ENCODE results near the gene RFX4. TPM values are rescaled to one million over a fixed set of nuclear protein-coding genes. Genes with fewer than 3 reads are reported as not detected.
A peak's percentile ranks its signal among the peaks of the same experiment; 100 is the strongest.
"Not testable (repeated sequence)": the region's sequence is repeated elsewhere in the genome, so short reads cannot be mapped to it uniquely, and the experiment has no call there.

RFX4 gene
- polyA plus RNA-seq, 4 donors, result 0.12 TPM; not detected in 3

DNA sequence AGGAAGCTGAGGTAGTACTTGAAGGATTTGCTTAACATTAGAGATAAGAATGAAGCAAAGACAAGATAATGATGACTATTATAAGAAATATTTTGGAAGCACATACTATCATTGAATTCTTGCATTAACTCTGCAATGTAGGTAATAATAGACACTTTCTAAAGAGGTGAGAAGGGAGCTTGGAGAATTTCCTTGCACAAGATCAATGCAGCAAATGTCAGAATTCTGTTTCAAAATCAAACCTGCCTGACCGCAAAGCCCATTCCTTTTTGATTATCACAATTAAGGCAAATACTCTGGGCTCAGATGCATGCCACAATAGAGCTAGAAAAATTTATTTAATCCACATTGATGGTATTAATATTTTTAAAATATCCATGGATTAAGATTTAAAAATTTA, 141.3 kb downstream of the RFX4 start:
- DNase-seq (ENCODE audit: low read depth in 4 of 4, low spot score in 3 of 4), result no peak

DNA sequence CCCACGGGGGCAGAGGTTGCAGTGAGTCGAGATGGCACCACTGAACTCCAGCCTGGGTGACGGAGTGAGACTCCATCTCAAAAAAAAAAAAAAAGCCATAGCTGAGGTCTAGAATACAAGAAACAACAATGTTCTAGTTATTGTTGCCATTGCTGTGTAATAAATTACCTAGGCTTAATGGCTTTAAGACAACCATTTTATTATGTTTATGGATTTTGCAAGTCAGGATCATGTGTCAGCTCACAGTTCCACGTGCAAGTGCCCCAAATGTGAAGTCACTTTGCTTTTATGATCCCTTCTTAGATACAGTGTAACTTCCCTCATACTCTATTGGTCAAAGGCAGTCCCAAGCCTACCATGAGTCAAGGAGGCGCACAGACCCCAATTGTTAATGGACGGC, 142.1 kb downstream of the RFX4 start:
- no peak for DNase-seq (ENCODE audit: low read depth in 4 of 4, low spot score in 3 of 4)

GRCh38 chr12:106726603-106727202, 143.9 kb downstream of the RFX4 start:
- DNase-seq (ENCODE audit: low read depth in 4 of 4, low spot score in 3 of 4), result not testable (repeated sequence)

- DNase-seq (ENCODE audit: low read depth in 4 of 4, low spot score in 3 of 4), result peak in 2 of 4 donors; percentile 18 to 33
Measured at GRCh38 chr12:106729611-106730010, 146.8 kb downstream of the RFX4 start.

DNA sequence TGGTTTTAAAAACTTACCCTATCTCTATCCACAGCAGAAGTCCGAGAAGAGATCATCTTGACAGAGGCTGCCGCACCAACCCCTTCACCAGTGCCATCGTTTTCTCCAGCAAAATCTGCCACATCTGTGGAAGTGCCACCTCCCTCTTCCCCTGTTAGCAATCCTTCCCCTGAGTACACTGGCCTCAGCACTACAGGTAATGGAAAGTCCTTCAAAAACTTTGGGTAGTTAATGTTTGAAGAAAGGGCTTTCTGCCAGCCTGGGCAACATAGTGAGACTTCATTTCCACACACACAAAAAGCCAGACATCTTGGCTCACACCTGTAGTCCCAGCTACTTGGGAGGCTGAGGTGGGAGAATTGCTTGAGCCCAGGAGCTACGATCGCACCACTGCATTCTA, 150.1 kb downstream of the RFX4 start:
- DNase-seq (ENCODE audit: low read depth in 4 of 4, low spot score in 3 of 4), result no peak

DNA sequence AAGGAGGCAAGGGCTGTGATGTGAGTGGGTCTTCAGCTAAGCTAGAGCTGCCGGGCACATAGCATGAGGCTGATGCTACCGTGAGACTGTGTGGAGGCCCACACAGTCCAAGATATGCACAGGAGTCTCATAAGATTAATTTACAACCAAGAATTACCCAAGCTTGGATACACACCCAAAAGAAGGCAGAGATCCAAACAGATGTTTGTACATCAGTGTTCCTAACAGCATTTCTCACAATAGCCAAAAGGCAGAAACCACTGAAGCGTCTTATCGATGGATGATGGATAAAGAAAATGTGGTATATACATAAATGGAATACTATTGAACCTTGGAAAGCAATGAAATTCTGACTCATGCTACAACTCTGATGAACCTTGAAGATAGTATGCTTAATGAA, 150.9 kb downstream of the RFX4 start:
- no peak for DNase-seq (ENCODE audit: low read depth in 4 of 4, low spot score in 3 of 4)

GRCh38 chr12:106736051-106736957, 153.5 kb downstream of the RFX4 start:
- no peak for DNase-seq (ENCODE audit: low read depth in 4 of 4, low spot score in 3 of 4)

DNA sequence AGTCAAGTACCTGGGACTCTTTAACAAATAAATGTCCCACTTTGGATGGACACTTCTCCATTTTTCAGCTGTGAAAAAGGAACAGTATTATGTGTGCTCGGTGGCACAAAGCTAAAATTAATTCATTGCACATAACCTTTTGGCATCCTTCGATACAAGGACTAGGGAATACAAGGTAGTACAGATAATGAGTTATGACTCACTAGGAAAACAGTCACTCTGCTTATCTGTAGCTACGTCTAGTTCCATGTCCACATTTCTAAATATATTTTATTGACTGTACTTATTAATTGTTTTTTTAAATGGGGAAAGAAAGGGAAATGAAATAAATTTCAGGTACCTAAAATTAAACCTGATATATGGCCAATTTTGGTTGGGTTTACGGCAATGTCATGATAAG, 156.5 kb downstream of the RFX4 start:
- no peak for DNase-seq (ENCODE audit: low read depth in 4 of 4, low spot score in 3 of 4)

GRCh38 chr12:106739815-106740530, 157.2 kb downstream of the RFX4 start:
- DNase-seq (ENCODE audit: low read depth in 4 of 4, low spot score in 3 of 4), result no peak

DNA sequence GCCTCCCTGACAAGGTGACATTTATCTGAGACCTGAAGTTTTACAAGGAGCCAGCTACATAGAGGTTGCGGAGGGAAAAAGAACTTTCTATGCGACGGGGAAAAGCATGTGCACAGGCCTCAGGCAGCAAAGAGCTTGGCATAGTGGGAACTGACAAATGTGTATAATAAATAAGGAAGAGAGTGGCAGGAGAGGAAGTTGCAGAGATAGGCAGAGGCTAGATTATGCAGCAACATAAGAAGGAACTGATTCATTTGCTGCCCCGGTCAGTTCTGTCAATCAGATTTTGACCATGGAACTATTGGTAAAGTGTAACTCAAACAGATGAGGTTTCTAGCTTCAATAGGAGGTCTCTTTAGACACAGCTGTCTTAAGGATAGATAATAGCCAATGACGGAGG, 158.0 kb downstream of the RFX4 start:
- DNase-seq (ENCODE audit: low read depth in 4 of 4, low spot score in 3 of 4), result no peak

- DNase-seq (ENCODE audit: low read depth in 4 of 4, low spot score in 3 of 4), result no peak
Measured at GRCh38 chr12:106741247-106741646, 158.4 kb downstream of the RFX4 start.

DNA sequence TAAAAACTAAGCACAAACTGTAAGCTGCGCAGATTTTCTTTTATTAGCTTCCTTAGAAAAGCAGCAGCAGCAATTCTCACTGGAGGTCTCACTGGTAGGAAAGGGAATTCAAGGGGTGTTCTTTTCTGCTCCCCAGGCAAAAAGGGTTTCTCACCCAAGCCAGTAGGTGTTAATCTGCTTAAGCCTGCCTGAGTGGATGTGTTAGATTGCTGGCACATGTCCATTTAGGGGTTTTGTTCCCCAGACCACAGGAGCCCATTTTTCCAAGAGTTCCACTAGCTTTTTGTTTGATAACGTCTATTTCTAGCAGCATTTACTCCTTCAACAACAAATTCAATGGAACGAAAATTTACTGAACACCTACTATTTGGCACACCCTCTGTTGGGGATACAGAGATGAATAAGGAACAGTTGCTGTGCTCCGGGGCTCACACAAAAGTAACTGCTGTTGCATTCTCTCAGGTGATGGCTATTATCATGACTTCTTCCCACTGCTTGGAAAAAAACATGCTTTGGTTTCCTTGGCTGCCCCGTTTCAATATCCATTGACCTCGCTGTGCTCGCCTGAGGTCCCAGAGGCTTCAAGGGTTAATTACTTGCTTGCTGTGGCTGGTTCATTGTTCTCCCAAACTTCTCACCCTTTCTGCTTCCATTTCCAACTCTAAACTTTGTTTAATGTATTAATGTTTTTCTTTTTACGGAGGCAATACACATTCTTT, 160.6 kb downstream of the RFX4 start:
- DNase-seq (ENCODE audit: low read depth in 4 of 4, low spot score in 3 of 4), result no peak

DNA sequence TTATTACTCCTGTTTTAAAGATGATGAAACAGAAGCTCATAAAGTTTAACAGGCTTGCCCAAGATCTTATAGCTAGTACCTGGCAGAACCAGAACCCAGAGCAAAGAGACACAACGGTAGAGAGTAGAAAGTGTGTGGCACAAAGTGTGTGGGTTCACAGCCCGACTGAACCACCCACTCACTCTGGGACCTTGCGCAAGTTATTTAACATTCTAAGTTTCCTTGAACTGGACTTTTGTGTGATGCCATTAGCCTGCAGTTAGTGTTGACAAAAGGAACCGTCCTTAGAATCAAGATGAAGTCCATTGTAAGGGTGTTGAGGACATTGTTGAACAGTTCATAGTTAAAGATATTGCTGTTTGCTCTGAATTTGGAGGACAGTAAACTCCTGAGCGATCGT, 161.8 kb downstream of the RFX4 start:
- no peak for DNase-seq (ENCODE audit: low read depth in 4 of 4, low spot score in 3 of 4)

GRCh38 chr12:106745181-106745745, 162.5 kb downstream of the RFX4 start:
- DNase-seq (ENCODE audit: low read depth in 4 of 4, low spot score in 3 of 4), result no peak

- DNase-seq (ENCODE audit: low read depth in 4 of 4, low spot score in 3 of 4), result no peak
Measured at GRCh38 chr12:106747973-106748436, 165.2 kb downstream of the RFX4 start.

DNA sequence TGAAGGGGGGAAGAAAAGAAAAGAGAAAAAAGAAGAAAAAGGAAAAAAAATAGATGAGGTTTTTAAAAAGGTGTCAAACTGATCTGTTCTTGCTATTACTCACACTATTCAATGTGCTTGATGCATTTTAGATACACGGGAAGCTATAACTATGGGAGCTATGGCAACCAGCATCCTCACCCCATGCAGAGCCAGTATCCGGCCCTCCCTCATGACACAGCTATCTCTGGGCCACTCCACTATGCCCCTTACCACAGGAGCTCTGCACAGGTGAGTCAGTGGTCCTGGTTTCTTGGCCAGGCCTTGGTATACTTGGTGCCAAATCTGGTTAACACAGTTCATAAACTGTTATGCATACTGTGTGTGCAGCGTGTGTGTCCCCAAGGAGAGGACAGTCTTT, 167.7 kb downstream of the RFX4 start:
- DNase-seq (ENCODE audit: low read depth in 4 of 4, low spot score in 3 of 4), result no peak

- no peak for DNase-seq (ENCODE audit: low read depth in 4 of 4, low spot score in 3 of 4)
Measured at GRCh38 chr12:106753526-106753925, 170.7 kb downstream of the RFX4 start.

GRCh38 chr12:106754331-106754730, 171.5 kb downstream of the RFX4 start:
- DNase-seq (ENCODE audit: low read depth in 4 of 4, low spot score in 3 of 4), result no peak

- DNase-seq (ENCODE audit: low read depth in 4 of 4, low spot score in 3 of 4), result no peak
Measured at GRCh38 chr12:106757623-106758348, 175.0 kb downstream of the RFX4 start.

Data from right renal pelvis (tissue), 4 donors.